Measurements from ENCODE around the gene ATP9A.
"Not testable (repeated sequence)": the region's sequence is repeated elsewhere in the genome, so short reads cannot be mapped to it uniquely, and the experiment has no call there.

The ATP9A gene

DNA sequence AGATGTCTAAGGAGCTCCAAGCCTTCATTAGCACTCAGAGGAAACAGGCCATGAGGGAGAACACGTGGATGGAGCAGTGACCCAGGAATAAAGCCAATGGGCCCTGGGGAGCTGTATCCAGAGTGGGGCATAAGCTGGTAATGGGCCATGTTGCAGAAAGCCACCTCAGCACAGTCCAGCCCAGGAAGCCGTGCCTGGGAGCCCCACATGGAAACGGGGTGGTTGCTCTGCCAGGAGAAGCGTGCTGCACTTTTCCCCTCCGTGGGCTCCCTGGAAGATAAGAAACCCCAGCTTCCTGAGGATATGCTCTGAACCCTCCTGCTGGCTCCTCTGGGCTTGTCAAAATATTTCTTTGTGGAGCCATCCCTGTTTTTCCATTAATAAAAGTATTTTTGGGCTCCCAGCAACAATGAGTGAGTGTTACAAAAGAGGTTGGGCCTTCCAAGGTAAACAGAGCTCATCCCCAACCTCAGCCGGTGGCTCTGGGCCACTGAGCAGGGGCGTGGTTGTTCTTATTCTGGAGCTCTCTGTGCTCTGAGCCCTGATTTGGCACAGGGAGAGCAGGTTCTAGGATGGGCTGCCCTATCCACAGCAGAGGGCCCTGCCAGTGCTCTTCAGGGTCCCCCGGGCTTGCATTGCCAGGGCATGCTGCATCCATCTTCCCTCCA, 194.5 kb downstream of the ATP9A start:
- Histone ChIP-seq H3K27ac (no peak overlapping the region), H3K4me3 (ENCODE audit: low read depth, low read length) (no peak overlapping the region), H3K4me2 (ENCODE audit: low read length) (no peak overlapping the region), H3K9ac (no peak overlapping the region), H2AFZ (no peak overlapping the region), H3K9me3 (ENCODE audit: control insufficient read depth, low read length) (no peaks in the 10 kb centered on the region), H3K36me3 (ENCODE audit: control insufficient read depth, insufficient read depth, low read length) (no peaks in the 10 kb centered on the region), H3K27me3 (ENCODE audit: control insufficient read depth, insufficient read depth, low read length) (no peaks in the 10 kb centered on the region), H3K4me1 (no peaks in the 10 kb centered on the region), H3K79me2 (no peaks in the 10 kb centered on the region)
- TF ChIP-seq, protein P1, sequence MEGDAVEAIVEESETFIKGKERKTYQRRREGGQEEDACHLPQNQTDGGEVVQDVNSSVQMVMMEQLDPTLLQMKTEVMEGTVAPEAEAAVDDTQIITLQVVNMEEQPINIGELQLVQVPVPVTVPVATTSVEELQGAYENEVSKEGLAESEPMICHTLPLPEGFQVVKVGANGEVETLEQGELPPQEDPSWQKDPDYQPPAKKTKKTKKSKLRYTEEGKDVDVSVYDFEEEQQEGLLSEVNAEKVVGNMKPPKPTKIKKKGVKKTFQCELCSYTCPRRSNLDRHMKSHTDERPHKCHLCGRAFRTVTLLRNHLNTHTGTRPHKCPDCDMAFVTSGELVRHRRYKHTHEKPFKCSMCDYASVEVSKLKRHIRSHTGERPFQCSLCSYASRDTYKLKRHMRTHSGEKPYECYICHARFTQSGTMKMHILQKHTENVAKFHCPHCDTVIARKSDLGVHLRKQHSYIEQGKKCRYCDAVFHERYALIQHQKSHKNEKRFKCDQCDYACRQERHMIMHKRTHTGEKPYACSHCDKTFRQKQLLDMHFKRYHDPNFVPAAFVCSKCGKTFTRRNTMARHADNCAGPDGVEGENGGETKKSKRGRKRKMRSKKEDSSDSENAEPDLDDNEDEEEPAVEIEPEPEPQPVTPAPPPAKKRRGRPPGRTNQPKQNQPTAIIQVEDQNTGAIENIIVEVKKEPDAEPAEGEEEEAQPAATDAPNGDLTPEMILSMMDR (IDR thresholded peaks at IDR 0.05) = no peak

DNA sequence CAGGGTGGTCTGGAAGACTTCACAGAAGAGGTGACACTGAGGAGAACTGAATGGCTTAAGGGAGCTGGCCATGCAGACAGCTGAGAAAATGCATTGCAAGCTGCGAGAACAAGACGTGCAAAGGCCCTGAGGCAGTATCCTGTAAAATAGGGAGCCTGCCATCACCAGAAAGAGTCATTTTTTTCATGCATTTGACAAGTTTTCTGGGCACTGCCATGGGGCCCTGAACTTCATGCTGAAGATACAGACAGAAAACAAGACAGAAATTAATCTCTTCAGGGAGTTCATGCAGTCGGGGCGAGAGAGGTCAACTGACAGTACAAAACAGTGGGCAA, 196.8 kb downstream of the ATP9A start:
- no peaks in the 10 kb centered on the region for H3K4me1 ChIP-seq
- H3K9me3 ChIP-seq (ENCODE audit: control insufficient read depth, low read length) = no peaks in the 10 kb centered on the region
- no peaks in the 10 kb centered on the region for H3K36me3 ChIP-seq (ENCODE audit: control insufficient read depth, insufficient read depth, low read length)
- no peak overlapping the region for H2AFZ ChIP-seq
- TF ChIP-seq, protein P1 (IDR thresholded peaks at IDR 0.05) = no peak
- no peaks in the 10 kb centered on the region for H3K27me3 ChIP-seq (ENCODE audit: control insufficient read depth, insufficient read depth, low read length)
- H3K4me3 ChIP-seq (ENCODE audit: low read depth, low read length) = no peak overlapping the region
- no peak overlapping the region for H3K27ac ChIP-seq
- no peak overlapping the region for H3K4me2 ChIP-seq (ENCODE audit: low read length)
- H3K79me2 ChIP-seq = no peaks in the 10 kb centered on the region
- H3K9ac ChIP-seq = no peak overlapping the region

DNA sequence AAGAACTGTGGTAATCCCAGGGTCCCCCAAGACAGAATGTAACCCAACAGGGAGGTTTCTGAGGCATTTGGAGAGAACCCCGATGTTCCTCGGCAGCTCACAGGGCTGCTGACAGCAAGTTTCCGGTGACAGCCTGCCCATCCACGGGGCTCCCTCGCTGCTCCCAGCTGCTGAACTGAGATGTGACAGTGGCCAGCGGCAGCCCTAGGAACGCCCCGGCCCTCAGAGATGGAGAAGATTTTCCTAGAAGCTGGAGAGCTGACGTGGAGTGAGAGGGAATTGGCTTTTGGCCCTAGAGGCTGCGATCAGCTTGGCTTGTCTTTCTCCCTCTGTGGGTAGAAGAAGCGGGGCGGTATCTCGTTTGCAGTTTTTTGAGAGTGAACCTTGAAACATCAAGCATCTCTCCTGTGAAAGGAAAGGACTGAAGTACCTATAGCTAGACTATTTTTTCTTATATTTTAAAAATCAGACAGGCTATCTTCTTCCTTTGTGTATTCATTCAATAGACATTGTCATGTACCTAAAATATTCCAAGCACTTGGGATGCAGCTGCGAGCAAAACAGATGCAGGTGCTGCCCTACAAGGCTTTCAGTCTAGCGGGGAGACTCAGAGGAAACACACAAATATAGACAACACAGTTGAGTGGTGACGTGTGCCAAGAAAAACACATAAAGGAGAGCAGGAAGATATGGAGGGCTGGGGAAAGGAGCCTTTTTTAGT, 197.3 kb downstream of the ATP9A start:
- H3K27ac ChIP-seq = no peak overlapping the region
- no peak overlapping the region for H3K4me3 ChIP-seq (ENCODE audit: low read depth, low read length)

DNA sequence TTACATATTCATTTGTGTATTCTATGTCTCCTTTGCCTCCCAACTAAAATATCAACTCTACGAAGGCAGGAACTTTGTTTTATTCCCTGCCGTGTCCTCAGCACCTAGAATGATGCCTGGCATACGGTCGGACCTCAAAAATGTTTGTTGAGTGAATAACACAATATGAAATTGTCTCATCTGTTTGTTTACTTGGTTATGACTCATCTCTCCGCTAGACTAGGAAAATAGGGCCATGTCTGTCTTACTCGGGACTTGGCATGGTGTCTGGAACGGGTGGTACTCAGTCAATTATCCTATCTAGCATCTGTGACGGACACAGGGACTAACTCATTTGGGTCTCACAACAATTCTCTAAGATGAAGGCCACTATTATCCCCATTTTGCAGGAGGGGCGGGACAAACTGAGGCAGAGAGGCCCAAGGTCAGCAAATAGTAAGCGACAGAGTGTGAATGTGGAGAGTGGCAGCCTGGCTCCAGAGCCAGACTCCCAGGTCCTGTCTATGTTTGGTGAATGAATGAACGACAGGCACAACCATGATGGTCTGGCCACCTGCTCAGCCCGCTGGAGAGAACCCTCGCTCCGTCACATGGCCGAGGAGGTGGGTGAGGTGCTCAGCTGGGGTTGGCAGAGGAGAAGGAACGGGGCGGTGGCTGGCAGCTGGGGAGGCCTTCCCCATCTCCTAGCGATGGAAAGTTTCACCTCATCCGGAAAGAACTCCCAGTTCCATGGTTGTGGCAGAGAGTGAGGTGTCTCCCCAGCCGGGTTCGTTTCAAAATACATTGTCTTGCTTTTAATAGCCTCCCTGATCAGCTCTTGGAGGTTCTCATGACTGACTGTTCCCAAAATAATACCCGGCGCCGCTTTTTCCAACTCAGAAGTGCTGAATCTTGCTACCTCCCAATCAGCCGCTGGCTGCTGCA, 198.1 kb downstream of the ATP9A start:
- no peak overlapping the region for H3K27ac ChIP-seq

More for the DNA sequence above, 197.3 kb downstream of the ATP9A start:
- Histone ChIP-seq H3K9ac (no peak overlapping the region), H3K79me2 (no peaks in the 10 kb centered on the region), H3K36me3 (ENCODE audit: control insufficient read depth, insufficient read depth, low read length) (no peaks in the 10 kb centered on the region), H3K4me2 (ENCODE audit: low read length) (no peak overlapping the region), H3K4me1 (no peaks in the 10 kb centered on the region), H3K27me3 (ENCODE audit: control insufficient read depth, insufficient read depth, low read length) (no peaks in the 10 kb centered on the region), H3K9me3 (ENCODE audit: control insufficient read depth, low read length) (no peaks in the 10 kb centered on the region), H2AFZ (no peak overlapping the region)
- TF ChIP-seq, protein P1 (IDR thresholded peaks at IDR 0.05) = no peak

DNA sequence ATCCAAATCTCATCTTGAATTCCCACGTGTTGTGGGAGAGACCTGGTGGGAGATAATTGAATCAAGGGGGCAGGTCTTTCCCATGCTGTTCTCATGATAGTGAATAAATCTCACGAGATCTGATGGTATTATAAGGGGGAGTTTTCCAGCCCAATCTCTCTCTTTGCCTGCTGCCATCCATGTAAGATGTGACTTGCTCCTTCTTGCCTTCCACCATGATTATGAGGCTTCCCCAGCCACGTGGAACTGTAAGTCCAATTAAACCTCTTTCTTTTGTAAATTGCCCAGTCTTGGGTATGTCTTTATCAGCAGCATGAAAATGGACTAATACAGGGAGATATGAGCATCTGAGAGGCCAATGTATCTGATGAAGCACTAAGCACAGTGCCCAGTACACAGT, 199.7 kb downstream of the ATP9A start:
- H3K27ac ChIP-seq; H3K79me2 ChIP-seq; H2AFZ ChIP-seq; H3K36me3 ChIP-seq (ENCODE audit: control insufficient read depth, insufficient read depth, low read length); H3K4me3 ChIP-seq (ENCODE audit: low read depth, low read length); H3K4me1 ChIP-seq; H3K9me3 ChIP-seq (ENCODE audit: control insufficient read depth, low read length); H3K27me3 ChIP-seq (ENCODE audit: control insufficient read depth, insufficient read depth, low read length); H3K9ac ChIP-seq; H3K4me2 ChIP-seq (ENCODE audit: low read length): not testable (repeated sequence)

More for the DNA sequence above, 198.1 kb downstream of the ATP9A start:
- H3K4me1 ChIP-seq = no peaks in the 10 kb centered on the region
- no peak overlapping the region for H3K4me3 ChIP-seq (ENCODE audit: low read depth, low read length)
- H3K9me3 ChIP-seq (ENCODE audit: control insufficient read depth, low read length) = no peaks in the 10 kb centered on the region
- TF ChIP-seq, protein P1 (IDR thresholded peaks at IDR 0.05) = no peak
- H3K79me2 ChIP-seq = no peaks in the 10 kb centered on the region
- no peaks in the 10 kb centered on the region for H3K27me3 ChIP-seq (ENCODE audit: control insufficient read depth, insufficient read depth, low read length)
- no peak overlapping the region for H2AFZ ChIP-seq
- H3K36me3 ChIP-seq (ENCODE audit: control insufficient read depth, insufficient read depth, low read length) = no peaks in the 10 kb centered on the region
- no peak overlapping the region for H3K9ac ChIP-seq
- no peak overlapping the region for H3K4me2 ChIP-seq (ENCODE audit: low read length)

Measured in parathyroid adenoma (tissue), 2 donors.